ENCODE data around the gene MACF1.
"Not testable (repeated sequence)": the region's sequence is repeated elsewhere in the genome, so short reads cannot be mapped to it uniquely, and the experiment has no call there.

MACF1 gene

GRCh38 chr1:39469150-39469549 is 264.7 kb downstream of the MACF1 start:
- DNase-seq (ENCODE audit: low read depth) = no peak

GRCh38 chr1:39470040-39470439 is 265.5 kb downstream of the MACF1 start:
- no peak for DNase-seq (ENCODE audit: low read depth)

GRCh38 chr1:39472826-39473225 is 268.3 kb downstream of the MACF1 start:
- no peak for DNase-seq (ENCODE audit: low read depth)

- no peak for DNase-seq (ENCODE audit: low read depth)
Measured at GRCh38 chr1:39473324-39473723, 268.8 kb downstream of the MACF1 start.

- DNase-seq (ENCODE audit: low read depth) = no peak
Measured at GRCh38 chr1:39474810-39475209, 270.3 kb downstream of the MACF1 start.

GRCh38 chr1:39475551-39475950 is 271.1 kb downstream of the MACF1 start:
- DNase-seq (ENCODE audit: low read depth) = not testable (repeated sequence)

- DNase-seq (ENCODE audit: low read depth) = peak; percentile 17
Measured at GRCh38 chr1:39478126-39478915, 273.8 kb downstream of the MACF1 start.

GRCh38 chr1:39481289-39481688 is 276.8 kb downstream of the MACF1 start:
- DNase-seq (ENCODE audit: low read depth) = no peak

GRCh38 chr1:39483276-39483675 is 278.8 kb downstream of the MACF1 start:
- DNase-seq (ENCODE audit: low read depth) = no peak

- no peak for DNase-seq (ENCODE audit: low read depth)
Measured at GRCh38 chr1:39484564-39484963, 280.1 kb downstream of the MACF1 start.

- no peak for DNase-seq (ENCODE audit: low read depth)
Measured at GRCh38 chr1:39485046-39485803, 280.7 kb downstream of the MACF1 start.

- no peak for DNase-seq (ENCODE audit: low read depth)
Measured at GRCh38 chr1:39488012-39488545, 283.6 kb downstream of the MACF1 start.

GRCh38 chr1:39488793-39489566 is 284.5 kb downstream of the MACF1 start:
- no peak for DNase-seq (ENCODE audit: low read depth)

GRCh38 chr1:39489567-39490239 is 285.2 kb downstream of the MACF1 start:
- no peak for DNase-seq (ENCODE audit: low read depth)

- DNase-seq (ENCODE audit: low read depth) = no peak
Measured at GRCh38 chr1:39490596-39491145, 286.2 kb downstream of the MACF1 start.

- no peak for DNase-seq (ENCODE audit: low read depth)
Measured at GRCh38 chr1:39491146-39491921, 286.8 kb downstream of the MACF1 start, which contains the start of gene BMP8A. Gene BMP8A (plus strand): TSS chr1:39491636. CDS start chr1:39491992, 356 bp downstream.

GRCh38 chr1:39492118-39493042 is 287.9 kb downstream of the MACF1 start:
- not testable (repeated sequence) for DNase-seq (ENCODE audit: low read depth)

- not testable (repeated sequence) for DNase-seq (ENCODE audit: low read depth)
Measured at GRCh38 chr1:39493043-39493810, 288.7 kb downstream of the MACF1 start.

Measured in GM04503 (cell line).